GM21360 (cell line): ENCODE measurements around the gene RMND1.
A peak's percentile ranks its signal among the peaks of the same experiment; 100 is the strongest.
"Not testable (repeated sequence)": the region's sequence is repeated elsewhere in the genome, so short reads cannot be mapped to it uniquely, and the experiment has no call there.

Experiments
- ATAC-seq: cut with Tn5 transposase; IDR thresholded peaks from one replicate; pipeline ENCODE4 v1.9.1; 2021; ENCODE audit warnings: mild to moderate bottlenecking, moderate library complexity; ENCODE audit not compliant: unreplicated experiment

The RMND1 gene

GRCh38 chr6:151452750-151453427 lies 963 bp upstream of the RMND1 start:
- ATAC-seq = no peak

DNA sequence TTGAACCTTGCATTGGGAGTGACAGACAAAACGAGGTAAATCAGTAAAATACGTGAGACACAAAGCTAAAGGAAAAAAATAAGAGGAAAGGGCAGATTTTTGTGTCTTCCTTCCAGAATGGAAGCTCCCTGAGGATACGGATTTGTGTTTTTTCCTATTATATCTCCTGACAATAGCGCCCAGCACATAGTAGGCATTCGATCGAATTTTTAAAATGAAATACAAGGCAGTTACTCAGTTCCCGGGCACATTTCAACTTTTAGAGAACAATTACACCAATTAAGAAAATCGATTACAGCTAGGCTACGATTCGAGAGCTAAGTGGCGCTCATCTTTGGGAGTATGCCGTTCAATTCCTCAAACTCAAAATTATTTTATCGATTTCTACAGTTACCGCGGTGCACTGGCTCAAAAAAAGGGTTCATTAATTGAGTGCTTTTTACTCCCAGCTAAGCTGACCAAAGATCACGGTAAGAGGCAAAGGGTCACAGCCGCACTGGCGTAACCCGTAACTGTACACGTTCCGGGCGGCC lies 443 bp downstream of the RMND1 start:
- ATAC-seq = no peak

DNA sequence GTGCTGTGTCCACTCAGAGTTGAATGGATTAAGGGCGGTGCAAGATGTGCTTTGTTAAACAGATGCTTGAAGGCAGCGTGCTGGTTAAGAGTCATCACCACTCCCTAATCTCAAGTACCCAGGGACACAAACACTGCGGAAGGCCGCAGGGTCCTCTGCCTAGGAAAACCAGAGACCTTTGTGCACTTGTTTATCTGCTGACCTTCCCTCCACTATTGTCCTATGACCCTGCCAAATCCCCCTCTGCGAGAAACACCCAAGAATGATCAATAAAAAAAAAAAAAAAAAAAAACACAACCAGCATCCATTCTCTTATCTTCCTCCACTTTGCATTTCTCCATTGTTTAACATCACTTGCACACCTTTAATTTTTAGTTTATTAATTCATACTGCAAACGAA lies 998 bp downstream of the RMND1 start:
- not testable (repeated sequence) for ATAC-seq

GRCh38 chr6:151448623-151449022 lies 3.3 kb downstream of the RMND1 start:
- no peak for ATAC-seq

GRCh38 chr6:151447237-151447636 lies 4.7 kb downstream of the RMND1 start:
- no peak for ATAC-seq

GRCh38 chr6:151445482-151445881 lies 6.4 kb downstream of the RMND1 start:
- ATAC-seq = no peak

GRCh38 chr6:151443911-151444621 lies 7.9 kb downstream of the RMND1 start:
- ATAC-seq = no peak

GRCh38 chr6:151443454-151443853 lies 8.5 kb downstream of the RMND1 start:
- no peak for ATAC-seq

GRCh38 chr6:151442371-151442770 lies 9.6 kb downstream of the RMND1 start:
- ATAC-seq = no peak

DNA sequence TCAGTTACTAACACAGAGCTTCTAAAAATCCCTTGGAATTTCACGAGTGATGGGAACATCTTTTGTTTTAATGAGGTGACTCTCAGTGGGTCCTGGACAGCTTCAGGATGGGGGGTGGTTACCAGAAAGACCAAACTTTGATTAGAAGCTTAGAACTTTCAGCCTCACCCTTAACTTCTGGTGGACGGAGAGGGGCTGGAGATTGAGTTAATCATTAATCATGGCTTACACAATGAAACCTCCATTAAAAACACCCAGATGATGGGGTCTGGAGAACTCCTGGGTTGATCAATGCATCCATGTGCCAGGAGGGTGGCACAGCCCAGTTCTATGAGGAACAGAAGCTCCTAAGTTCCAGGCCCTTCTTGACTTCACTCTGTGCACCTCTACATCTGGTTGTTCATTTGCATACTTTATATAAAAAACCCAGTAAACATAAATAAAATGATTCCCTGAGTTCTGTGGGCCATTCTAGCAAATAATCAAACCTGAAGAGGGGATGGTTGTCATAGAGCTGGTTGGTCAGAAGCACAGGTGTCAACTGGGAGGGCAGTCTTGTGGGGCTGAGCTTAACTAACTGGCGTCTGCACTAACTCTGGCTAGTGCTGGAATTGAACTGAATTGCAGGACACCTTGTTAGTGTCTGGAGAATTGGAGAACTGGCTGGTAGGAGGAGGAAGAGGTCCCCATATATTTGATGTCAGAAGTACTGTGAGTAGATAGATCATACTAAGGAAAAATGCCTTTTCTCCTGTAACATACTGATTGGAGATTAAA lies 10.3 kb downstream of the RMND1 start:
- peak; percentile 3 for ATAC-seq

DNA sequence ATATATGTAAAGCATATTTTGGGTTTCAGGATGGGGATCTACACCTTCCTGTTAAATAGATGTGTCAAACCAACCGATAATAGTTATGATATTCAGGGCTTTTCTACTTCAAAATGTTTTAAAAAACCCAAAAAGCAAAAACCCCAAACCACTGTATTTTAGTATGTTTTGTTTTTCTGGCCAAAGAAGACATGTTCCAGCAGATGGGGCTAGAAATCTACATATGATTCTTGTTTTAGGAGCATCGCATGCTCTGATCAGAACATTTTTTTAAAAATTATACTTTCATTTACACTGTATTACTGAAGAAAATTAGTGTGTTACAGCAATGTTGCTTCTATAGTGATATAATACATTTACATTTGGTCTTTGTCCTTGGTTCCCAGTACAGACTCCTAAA lies 11.0 kb downstream of the RMND1 start:
- peak; percentile 37 for ATAC-seq

DNA sequence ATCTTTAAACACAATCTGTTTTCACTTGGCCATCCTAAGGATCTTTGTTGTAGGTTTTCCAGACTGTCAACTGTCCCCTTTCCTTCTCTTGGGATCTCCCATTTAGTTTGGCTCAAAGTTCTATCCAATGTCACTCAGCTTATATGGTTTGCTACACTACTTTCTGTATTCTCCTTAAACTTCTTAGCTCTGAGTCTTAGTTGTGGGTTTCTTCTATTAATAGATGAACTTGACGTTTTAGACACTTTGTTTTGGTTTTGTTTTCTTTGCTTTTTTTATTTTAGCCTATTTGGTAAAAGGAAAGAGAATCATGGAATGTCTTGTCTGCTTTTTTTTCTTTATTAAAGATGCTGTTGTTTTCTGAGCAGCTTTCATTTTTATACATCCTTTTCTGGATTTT lies 11.4 kb downstream of the RMND1 start:
- peak; percentile 67 for ATAC-seq

- no peak for ATAC-seq
These were observed 14.5 kb downstream of the RMND1 start for GRCh38 chr6:151437401-151437800.

DNA sequence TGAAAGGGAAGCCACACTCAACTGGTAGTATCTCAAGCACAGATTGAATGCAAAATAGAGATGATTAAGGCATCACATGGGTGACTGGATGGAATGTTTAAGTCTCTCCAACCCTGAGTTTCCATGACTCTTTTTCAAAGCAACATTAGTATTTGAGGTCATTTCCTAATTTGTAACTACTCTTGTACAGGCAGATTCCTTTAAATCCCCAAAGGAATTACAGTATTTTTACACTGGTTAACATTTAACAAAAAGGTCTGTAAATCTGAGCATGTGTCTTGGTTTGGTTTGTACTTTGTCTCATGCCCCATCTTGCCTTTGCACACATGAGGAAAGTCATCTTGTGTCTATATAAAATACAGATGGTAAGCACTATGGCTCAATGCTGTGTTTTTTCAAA lies 15.1 kb downstream of the RMND1 start:
- ATAC-seq = no peak

- no peak for ATAC-seq
These were observed 15.6 kb downstream of the RMND1 start for GRCh38 chr6:151436300-151436699.

DNA sequence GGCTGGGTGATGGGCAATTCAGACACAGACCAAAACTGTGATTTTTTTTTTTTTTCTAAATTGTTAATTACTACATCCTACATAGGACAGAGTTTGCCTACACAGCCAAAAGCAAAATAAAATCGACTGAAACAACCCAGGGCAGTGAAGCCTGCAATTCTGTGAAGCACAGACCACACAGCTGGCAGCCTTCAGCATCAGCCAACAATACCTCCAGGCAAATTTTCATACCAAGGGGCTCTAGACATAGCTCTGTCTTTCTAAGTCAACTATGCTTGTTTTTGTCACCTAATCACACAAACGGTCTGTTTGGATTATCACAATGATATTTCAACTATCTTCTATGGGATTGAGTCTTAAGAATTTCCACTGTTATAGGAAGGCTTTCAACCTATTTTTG lies 17.6 kb downstream of the RMND1 start:
- no peak for ATAC-seq

- ATAC-seq = no peak
These were observed 19.3 kb downstream of the RMND1 start for GRCh38 chr6:151432651-151433050.

GRCh38 chr6:151431337-151431736 lies 20.6 kb downstream of the RMND1 start:
- no peak for ATAC-seq

DNA sequence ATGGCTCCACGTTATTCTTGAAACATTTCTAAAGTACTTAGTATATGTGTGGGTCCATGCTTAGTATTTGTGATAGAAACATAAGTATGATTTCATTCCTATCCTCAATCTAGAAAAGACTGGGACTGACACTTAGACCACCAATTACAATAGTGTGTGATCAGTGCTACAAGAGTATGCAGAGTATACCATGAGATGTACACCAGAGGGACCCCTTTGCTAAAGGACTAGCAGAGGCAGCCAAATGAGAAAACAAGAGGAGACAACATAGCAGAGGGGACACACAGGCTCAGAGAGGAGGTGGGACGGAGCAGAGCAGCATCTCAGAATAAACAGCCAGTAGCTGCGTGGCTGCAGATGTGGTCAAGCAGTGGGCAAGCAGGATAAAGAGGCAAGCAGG lies 21.0 kb downstream of the RMND1 start:
- ATAC-seq = no peak

DNA sequence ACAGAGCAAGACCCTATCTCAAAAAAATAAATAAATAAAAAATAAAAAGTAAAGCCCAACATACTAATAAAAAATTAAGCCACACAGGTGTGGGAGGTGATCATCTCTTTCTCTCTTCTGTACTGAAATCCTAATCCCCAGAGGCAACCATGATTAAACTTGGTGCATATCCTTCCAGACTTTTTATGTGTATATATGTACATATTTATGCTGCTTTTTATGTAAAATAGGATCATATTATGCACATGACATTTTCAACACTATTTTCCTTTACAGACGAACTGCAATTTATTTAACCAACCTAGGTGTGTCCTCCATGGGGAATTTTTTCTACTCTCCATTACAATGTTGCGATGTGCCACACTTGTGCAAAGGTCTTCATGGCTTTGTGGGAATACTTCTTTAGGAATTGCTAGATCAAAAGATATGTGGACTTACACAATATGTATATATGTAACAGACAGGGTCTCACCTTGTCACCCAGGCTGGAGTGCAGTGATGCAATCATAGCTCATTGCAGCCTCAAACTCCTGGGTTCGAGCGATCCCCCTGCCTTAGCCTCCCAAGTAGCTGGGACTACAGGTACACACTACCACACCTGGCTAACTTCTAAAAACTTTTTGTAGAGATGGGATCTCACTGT lies 23.7 kb downstream of the RMND1 start:
- no peak for ATAC-seq

DNA sequence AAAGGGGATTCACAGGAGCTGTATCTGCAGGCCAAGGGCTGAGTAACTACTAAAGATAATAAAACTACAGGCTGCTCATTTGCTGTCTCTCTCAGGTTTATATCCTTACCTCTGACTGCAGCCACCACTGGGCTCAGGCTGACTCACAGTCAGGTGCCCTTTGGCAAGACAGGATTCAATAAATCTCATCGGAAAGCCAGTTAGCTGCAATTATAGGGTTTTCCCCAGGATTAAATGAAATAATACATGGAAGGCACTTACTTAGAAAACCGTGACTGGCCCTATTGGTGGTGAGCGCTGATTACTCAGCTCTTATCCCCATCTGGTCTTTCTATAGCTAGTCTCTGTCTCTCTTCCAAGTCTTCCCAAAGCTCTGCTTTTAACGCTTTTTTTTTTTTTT lies 26.4 kb downstream of the RMND1 start:
- ATAC-seq = no peak
